GM10266 (cell line): ENCODE data around the gene SYNDIG1L.

Source experiments
- DNase-seq: peaks from one replicate; pipeline ENCODE4 v3.0.0; 2012; ENCODE audit errors: extremely low spot score
- TF ChIP-seq, protein P1 (sequence below): IDR thresholded peaks from 2 replicates; pipeline ENCODE4 v1.5.1; 2012; ENCODE audit warnings: mild to moderate bottlenecking, low read depth; ENCODE audit not compliant: control insufficient read depth, insufficient read depth; ENCODE audit errors: missing control alignments

Gene SYNDIG1L

DNA sequence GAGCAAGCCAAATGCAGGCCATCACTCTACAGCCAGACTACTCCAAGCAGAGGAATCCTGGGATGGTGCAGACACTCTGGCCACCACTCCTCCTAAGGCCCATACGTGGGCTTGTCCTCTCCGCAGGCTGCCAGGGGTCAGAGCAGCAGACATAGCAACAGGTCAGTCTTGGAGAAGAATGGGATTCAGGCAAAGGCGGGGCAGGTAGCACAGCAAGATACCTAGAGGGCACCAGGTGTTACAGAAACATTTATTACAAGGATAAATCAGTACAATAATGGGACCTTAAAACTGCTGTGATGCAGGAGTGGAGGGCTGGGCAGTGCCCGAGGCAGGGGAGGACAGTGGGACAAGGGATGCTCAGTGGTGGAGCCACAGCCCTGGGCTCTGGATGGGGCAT lies 20.3 kb downstream of the SYNDIG1L start:
- TF ChIP-seq, protein P1, sequence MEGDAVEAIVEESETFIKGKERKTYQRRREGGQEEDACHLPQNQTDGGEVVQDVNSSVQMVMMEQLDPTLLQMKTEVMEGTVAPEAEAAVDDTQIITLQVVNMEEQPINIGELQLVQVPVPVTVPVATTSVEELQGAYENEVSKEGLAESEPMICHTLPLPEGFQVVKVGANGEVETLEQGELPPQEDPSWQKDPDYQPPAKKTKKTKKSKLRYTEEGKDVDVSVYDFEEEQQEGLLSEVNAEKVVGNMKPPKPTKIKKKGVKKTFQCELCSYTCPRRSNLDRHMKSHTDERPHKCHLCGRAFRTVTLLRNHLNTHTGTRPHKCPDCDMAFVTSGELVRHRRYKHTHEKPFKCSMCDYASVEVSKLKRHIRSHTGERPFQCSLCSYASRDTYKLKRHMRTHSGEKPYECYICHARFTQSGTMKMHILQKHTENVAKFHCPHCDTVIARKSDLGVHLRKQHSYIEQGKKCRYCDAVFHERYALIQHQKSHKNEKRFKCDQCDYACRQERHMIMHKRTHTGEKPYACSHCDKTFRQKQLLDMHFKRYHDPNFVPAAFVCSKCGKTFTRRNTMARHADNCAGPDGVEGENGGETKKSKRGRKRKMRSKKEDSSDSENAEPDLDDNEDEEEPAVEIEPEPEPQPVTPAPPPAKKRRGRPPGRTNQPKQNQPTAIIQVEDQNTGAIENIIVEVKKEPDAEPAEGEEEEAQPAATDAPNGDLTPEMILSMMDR, result no peak
- DNase-seq, result no peak

DNA sequence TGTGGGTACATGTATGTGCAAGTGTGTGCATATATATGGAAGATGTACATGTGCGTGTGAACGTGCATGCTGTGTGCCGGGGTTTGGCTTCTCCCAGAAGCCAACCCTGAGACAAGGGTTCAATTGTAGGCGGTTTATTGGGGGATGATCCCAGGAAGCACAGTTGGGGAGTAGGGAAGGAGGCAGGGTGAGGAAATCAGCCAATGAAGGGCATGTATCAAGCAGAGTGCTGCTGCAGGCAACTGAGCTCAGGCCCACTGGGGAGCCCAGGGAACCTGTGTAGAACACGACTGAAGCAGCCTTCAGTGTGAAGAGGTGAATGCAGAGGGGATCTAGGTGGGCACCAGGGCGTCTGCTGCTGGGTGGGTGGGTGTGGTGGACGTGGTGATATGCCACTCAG lies 21.6 kb downstream of the SYNDIG1L start:
- no peak for DNase-seq
- TF ChIP-seq, protein P1, result no peak

DNA sequence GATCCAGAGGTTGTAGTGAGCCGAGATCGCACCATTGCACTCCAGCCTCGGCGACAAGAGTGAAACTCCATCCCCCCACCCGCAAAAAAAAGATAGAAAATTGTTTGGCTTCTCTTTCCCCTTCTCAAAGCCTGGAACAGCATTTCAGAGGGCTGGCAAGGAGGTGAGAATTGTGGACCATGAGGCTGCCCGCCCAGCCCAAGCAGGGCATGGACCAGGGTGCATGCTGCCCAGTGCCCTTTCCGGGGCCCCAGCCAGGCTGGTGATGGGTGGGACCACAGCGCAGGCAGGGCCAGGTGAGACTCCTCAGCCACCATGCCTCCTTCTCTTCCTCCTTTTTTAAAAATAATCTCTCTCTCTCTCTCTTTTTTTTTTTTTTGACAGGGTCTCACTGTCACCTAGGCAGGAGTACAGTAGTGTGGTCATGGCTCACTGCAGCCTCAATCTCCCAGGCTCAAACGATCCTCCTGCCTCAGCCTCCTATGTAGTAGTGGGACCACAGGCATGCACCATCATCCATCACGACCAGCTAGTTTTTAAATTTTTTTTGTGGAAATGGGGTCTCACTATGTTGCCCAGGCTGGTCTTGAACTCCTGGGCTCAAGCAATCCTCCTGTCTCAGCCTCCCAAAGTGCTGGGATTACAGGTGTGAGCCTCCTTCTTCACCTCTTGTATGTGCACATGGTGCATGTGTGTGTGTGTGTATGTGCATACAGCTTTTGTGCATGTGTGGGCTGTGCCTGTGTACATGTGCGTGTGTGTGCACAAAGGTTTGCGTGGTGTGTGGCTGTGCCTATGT lies 22.2 kb downstream of the SYNDIG1L start:
- TF ChIP-seq, protein P1, result no peak
- no peak for DNase-seq

DNA sequence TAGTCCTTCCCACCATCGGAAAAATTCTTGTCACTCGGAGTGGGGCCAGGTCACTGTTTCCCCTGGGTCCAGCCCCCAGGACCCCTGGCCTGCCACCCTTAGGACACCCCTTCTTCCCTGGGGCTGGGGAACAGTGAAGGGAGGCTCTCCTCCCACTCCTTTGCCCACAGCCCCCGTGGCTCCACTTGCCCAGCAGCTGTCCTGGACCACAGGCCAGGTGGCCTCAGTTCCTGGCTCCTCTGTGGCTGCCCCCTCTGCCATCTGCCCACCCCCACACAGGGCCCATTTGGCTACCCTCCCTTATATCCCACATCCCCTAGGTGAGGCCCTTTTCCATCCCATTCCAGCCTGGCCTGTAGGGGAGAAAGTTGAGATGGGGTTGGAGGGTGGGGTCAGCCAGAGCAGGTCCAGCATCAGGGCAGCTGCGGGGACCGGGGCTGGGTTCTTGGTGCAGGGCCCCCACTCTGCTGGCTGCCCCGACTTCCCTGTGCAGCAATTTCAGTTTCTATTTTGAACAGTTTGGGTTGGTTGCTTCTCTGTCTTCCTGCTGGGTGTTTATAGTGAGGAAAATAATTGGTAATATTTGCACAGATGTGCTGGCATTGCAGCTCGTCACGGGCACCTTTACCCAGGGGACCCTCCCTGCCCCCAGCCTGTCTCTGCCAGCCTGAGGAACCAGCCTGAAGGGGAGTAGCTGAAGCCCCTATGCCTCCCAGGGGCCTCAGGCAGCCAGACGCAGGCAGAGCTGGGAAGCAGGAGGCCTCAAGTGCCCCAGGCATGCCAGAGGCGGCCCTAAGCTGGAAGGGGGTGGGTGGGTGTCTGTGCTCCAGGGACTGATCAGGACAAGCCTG lies 23.4 kb downstream of the SYNDIG1L start:
- TF ChIP-seq, protein P1, result no peak
- no peak for DNase-seq

DNA sequence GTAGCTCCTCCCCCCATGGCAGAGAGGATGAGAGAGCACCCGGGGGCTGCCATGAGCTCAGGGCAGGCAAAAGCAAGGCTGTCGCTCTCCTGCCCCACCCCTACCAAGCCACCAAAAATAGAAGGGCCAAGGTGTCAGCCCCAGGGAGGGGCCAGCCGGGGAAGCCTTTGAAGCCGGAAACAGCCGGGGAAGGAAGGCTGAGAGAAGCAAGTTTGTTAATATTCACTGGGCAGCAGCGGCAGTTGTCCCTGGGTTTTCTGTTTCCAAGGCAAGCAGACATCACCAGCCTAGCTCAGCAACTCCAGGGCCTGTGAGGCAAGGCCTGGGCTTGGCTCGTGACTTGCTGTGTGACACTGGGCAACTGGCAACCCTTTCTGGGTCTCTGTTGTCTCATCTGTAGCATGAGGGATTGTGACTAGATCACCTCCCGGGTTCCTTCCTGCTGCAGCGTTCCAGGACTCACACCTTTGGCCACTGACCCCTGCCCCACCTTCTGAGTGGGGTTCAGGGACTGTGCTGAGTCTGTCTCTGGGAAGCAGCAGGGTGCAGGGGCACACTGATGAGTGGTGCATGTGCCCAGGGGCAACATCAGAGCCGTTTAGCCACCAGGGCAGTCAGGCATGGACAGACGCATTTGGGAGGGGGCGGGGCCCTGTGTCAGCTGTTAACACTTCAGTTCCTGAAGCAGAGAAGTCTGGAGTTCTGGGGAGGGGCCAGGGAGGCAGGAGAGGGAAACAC lies 24.3 kb downstream of the SYNDIG1L start:
- TF ChIP-seq, protein P1, result no peak
- peak; percentile 80 for DNase-seq

DNA sequence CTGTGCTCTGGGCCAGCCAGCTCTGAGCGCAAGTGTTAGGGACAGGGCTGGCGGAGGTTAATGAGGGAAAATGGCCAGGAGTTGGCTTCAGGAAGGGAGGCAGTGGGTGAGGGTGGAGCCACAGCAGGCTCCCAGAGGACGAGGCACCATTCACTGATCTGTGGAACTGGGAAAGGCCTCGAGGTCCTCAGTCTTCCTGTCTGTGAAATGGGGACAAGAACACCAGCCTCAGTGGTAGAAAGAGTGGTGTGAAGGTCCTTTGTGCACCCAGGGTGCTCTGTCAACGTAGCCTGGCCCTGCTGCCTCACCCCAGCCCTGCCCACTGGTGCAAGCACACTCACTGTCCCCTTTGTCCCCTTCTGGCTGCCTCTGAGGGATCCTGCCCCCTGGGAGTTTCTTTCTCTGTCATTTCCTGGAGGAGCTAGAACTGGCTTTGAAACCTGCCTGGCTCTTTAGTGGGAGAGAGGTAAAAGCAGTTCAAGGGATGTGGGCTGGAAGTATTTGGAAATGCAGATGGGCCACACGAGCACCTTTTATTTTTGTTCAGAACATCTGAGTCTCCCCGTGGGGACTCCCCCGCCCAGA lies 25.0 kb downstream of the SYNDIG1L start:
- TF ChIP-seq, protein P1, result no peak
- no peak for DNase-seq
